Fibroblast of lung (primary cell): Measurements from ENCODE around the gene CTBP2. TPM values are rescaled to one million over a fixed set of nuclear protein-coding genes. Genes with fewer than 3 reads are reported as not detected.

Experiments
- DNase-seq, 2 donors: peaks; one replicate each; pipeline versions ENCODE4 v3.0.0 to v3.0.0-alpha.2; 2010; ENCODE audit warnings: low read depth in 2 of 2
- H2AFZ ChIP-seq: 2 replicates; pipeline ENCODE4 v1.5.1; 2012; ENCODE audit warnings: low read length, control low read depth, inconsistent platforms
- H3K27ac ChIP-seq: 2 replicates; pipeline ENCODE4 v1.5.1; 2011; ENCODE audit warnings: low read length, control low read depth; ENCODE audit not compliant: insufficient read depth
- H3K27me3 ChIP-seq: 2 replicates; pipeline ENCODE4 v1.5.1; 2011; ENCODE audit warnings: mild to moderate bottlenecking, low read length; ENCODE audit not compliant: control insufficient read depth, insufficient read depth
- H3K36me3 ChIP-seq: 2 replicates; pipeline ENCODE4 v1.5.1; 2011; ENCODE audit warnings: low read length; ENCODE audit not compliant: control insufficient read depth, insufficient read depth
- H3K4me1 ChIP-seq: 2 replicates; pipeline ENCODE4 v1.5.1; 2011; ENCODE audit warnings: low read length; ENCODE audit not compliant: control insufficient read depth, insufficient read depth; ENCODE audit errors: extremely low read depth
- H3K4me2 ChIP-seq: 2 replicates; pipeline ENCODE4 v1.5.1; 2011; ENCODE audit warnings: low read length, control low read depth; ENCODE audit not compliant: insufficient read depth; ENCODE audit errors: extremely low read depth
- H3K4me3 ChIP-seq, 4 experiments: fragments of 200-600 bp in 1 of 4; sonication (generic) in 1 of 4; replicated peaks in 1 of 4; 2 replicates each; pipeline ENCODE4 v1.5.1; 2011 to 2016; ENCODE audit warnings: low read length in 4 of 4, low read depth in 3 of 4, mild to moderate bottlenecking in 3 of 4, control low read depth in 2 of 4, inconsistent platforms in 1 of 4, mixed read lengths in 1 of 4; ENCODE audit not compliant: insufficient read depth in 1 of 4; ENCODE audit errors: control extremely low read depth in 1 of 4
- H3K79me2 ChIP-seq: 2 replicates; pipeline ENCODE4 v1.5.1; 2012; ENCODE audit warnings: mild to moderate bottlenecking, low read length, inconsistent platforms; ENCODE audit not compliant: control insufficient read depth, insufficient read depth
- H3K9ac ChIP-seq: 2 replicates; pipeline ENCODE4 v1.5.1; 2011; ENCODE audit warnings: mild to moderate bottlenecking, low read length, control low read depth; ENCODE audit not compliant: insufficient read depth
- H3K9me3 ChIP-seq: 2 replicates; pipeline ENCODE4 v1.5.1; 2012; ENCODE audit warnings: low read depth, low read length; ENCODE audit not compliant: control insufficient read depth, insufficient read depth
- H4K20me1 ChIP-seq: 2 replicates; pipeline ENCODE4 v1.5.1; 2011; ENCODE audit warnings: low read length; ENCODE audit not compliant: control insufficient read depth, insufficient read depth; ENCODE audit errors: extremely low read depth
- EZH2 ChIP-seq: IDR thresholded peaks from 2 replicates; pipeline ENCODE4 v1.5.1; 2012; ENCODE audit warnings: low read length, control low read depth, mild to moderate bottlenecking; ENCODE audit errors: missing control alignments
- polyA plus RNA-seq, 2 donors: library from polyadenylated mRNA; depleted of rRNA in 1 of 2; stranded (reverse) in 1 of 2; unstranded in 1 of 2; fragments of >200 nt; gene quantifications; 2 replicates each; pipeline ENCODE4 v1.2.1, GENCODE V29; 2011 to 2012; ENCODE audit warnings: missing spikeins in 1 of 2
- total RNA-seq: library from RNA; depleted of rRNA; stranded (reverse); fragments of >200 nt; gene quantifications from 2 replicates; pipeline ENCODE4 v1.2.1, GENCODE V29; 2014
- TF ChIP-seq, protein P1 (sequence below), 2 donors: IDR thresholded peaks in 1 of 2; conservative IDR thresholded peaks in 1 of 2; 1 replicate in 1 of 2; 2 replicates in 1 of 2; pipeline ENCODE4 v1.5.1; 2011 to 2012; ENCODE audit warnings: low read length in 2 of 2, control low read depth in 1 of 2, inconsistent platforms in 1 of 2, low read depth in 1 of 2, mild to moderate bottlenecking in 1 of 2

The CTBP2 gene
- total and polyA plus RNA-seq, 2 donors (not counting 1 experiment from before 2014, with no cell fraction given), result 72.1 to 73.3 TPM

DNA sequence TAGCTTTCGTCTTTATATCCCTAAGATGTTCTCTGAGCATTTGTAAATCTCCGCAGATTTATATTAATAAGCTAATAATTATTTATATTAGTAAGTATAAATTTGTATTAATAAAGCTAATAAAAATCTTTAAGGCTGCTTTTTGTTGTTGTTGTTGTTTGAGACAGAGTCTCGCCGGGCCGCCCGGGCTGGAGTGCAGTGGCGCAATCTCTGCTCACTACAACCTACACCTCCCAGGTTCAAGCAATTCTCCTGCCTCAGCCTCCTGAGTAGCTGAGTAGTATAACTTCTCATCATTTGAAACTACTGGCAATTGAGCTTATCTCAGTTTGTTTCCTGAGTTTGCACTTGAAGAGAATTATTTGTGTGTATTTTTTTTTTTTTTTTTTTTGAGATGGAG lies 223.6 kb downstream of the CTBP2 start:
- Histone ChIP-seq H3K4me2 (no peak overlapping the region), H2AFZ (no peak overlapping the region), H3K9me3 (no peaks in the 10 kb centered on the region), H3K4me3 (no peak overlapping the region), H3K36me3 (no peaks in the 10 kb centered on the region), H3K9ac (no peak overlapping the region), H3K4me1 (peaks cover 8% of the 10 kb centered on the region), H3K27me3 (no peaks in the 10 kb centered on the region), H3K27ac (no peak overlapping the region), H3K79me2 (peaks cover 85% of the 10 kb centered on the region), H4K20me1 (peaks cover 2% of the 10 kb centered on the region)
- TF ChIP-seq EZH2, result no peak
- TF ChIP-seq, protein P1, sequence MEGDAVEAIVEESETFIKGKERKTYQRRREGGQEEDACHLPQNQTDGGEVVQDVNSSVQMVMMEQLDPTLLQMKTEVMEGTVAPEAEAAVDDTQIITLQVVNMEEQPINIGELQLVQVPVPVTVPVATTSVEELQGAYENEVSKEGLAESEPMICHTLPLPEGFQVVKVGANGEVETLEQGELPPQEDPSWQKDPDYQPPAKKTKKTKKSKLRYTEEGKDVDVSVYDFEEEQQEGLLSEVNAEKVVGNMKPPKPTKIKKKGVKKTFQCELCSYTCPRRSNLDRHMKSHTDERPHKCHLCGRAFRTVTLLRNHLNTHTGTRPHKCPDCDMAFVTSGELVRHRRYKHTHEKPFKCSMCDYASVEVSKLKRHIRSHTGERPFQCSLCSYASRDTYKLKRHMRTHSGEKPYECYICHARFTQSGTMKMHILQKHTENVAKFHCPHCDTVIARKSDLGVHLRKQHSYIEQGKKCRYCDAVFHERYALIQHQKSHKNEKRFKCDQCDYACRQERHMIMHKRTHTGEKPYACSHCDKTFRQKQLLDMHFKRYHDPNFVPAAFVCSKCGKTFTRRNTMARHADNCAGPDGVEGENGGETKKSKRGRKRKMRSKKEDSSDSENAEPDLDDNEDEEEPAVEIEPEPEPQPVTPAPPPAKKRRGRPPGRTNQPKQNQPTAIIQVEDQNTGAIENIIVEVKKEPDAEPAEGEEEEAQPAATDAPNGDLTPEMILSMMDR (conservative IDR thresholded peaks at IDR 0.05 in 1 of 2, IDR thresholded peaks at IDR 0.05 in 1 of 2; ENCODE audit: low read depth in 1 of 2, low read length in 2 of 2), result no peak
- no peak for DNase-seq

DNA sequence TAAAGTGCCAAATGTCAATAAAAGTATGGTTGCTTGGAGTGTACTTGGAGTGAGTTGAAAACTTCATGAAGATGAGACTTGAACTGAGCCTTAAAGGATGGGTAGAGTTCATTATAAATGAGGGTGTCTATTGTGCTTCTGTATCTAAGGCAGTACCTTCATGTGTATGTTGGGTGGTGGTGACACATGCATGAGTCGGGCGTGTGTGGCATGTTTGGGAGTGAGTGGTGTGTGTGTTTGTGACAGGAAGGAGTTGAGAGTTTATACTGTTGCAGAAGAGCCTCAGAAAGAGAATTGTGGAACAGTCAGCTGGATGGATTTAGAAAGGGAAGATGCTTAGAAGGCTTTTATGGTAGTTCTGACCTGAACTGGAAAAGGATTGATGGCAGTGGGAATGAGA lies 224.4 kb downstream of the CTBP2 start:
- H3K27me3 ChIP-seq, result no peaks in the 10 kb centered on the region
- H3K9ac ChIP-seq, result no peak overlapping the region
- DNase-seq, result peak in 1 of 2 donors; percentile 21
- TF ChIP-seq EZH2, result no peak
- TF ChIP-seq, protein P1 (conservative IDR thresholded peaks at IDR 0.05 in 1 of 2, IDR thresholded peaks at IDR 0.05 in 1 of 2; ENCODE audit: low read depth in 1 of 2, low read length in 2 of 2), result no peak
- H4K20me1 ChIP-seq, result peaks cover 2% of the 10 kb centered on the region
- peaks cover 88% of the 10 kb centered on the region for H3K79me2 ChIP-seq
- H3K4me2 ChIP-seq, result no peak overlapping the region
- no peak overlapping the region for H3K27ac ChIP-seq
- no peaks in the 10 kb centered on the region for H3K9me3 ChIP-seq
- no peak overlapping the region for H2AFZ ChIP-seq
- no peak overlapping the region for H3K4me3 ChIP-seq
- H3K36me3 ChIP-seq, result no peaks in the 10 kb centered on the region
- peaks cover 8% of the 10 kb centered on the region for H3K4me1 ChIP-seq

Other genes with a start within 250 kb of the CTBP2 start
- 32.9 and 39.3 TPM in 2 replicates for gene ZRANB1, start 218.4 kb downstream of the CTBP2 start, total RNA-seq
- gene ZRANB1, start 218.4 kb downstream of the CTBP2 start, polyA plus RNA-seq, result 18.1 and 26.5 TPM in 2 replicates